GM19023 (cell line): Measurements from ENCODE around the gene BCL2L12.

Experiments
- ATAC-seq: cut with Tn5 transposase; IDR thresholded peaks from one replicate; pipeline ENCODE4 v1.9.1; 2021; ENCODE audit warnings: mild to moderate bottlenecking, moderate library complexity; ENCODE audit not compliant: unreplicated experiment

Gene BCL2L12

GRCh38 chr19:49641688-49642491 is 23.8 kb upstream of the BCL2L12 start, which contains the start of gene SCAF1:
TSS of gene SCAF1 (plus strand) at chr19:49642209. CDS start at chr19:49645027, 2,818 bp downstream.
- peak; percentile 52 for ATAC-seq

- no peak for ATAC-seq
These were observed 23.2 kb upstream of the BCL2L12 start for GRCh38 chr19:49642492-49643035.

- no peak for ATAC-seq
These were observed 22.3 kb upstream of the BCL2L12 start for GRCh38 chr19:49643466-49643865.

- no peak for ATAC-seq
These were observed 20.1 kb upstream of the BCL2L12 start for GRCh38 chr19:49645592-49645991.

GRCh38 chr19:49645995-49646394 is 19.7 kb upstream of the BCL2L12 start:
- no peak for ATAC-seq

- ATAC-seq, result no peak
These were observed 19.1 kb upstream of the BCL2L12 start for GRCh38 chr19:49646586-49646985.

- ATAC-seq, result no peak
These were observed 14.5 kb upstream of the BCL2L12 start for GRCh38 chr19:49651029-49651819.

- no peak for ATAC-seq
These were observed 13.7 kb upstream of the BCL2L12 start for GRCh38 chr19:49651820-49652550.

GRCh38 chr19:49652551-49653465 is 12.9 kb upstream of the BCL2L12 start:
- no peak for ATAC-seq

GRCh38 chr19:49653466-49653806 is 12.3 kb upstream of the BCL2L12 start:
- no peak for ATAC-seq

- ATAC-seq, result no peak
These were observed 11.2 kb upstream of the BCL2L12 start for GRCh38 chr19:49654581-49654980.

GRCh38 chr19:49655570-49656455 is 9.9 kb upstream of the BCL2L12 start:
- ATAC-seq, result no peak

GRCh38 chr19:49656456-49657109 is 9.2 kb upstream of the BCL2L12 start:
- no peak for ATAC-seq

GRCh38 chr19:49657493-49658138 is 8.1 kb upstream of the BCL2L12 start:
- no peak for ATAC-seq

GRCh38 chr19:49658139-49658517 is 7.6 kb upstream of the BCL2L12 start:
- no peak for ATAC-seq

GRCh38 chr19:49658566-49659442 is 6.9 kb upstream of the BCL2L12 start:
- no peak for ATAC-seq

GRCh38 chr19:49660338-49660961 is 5.3 kb upstream of the BCL2L12 start:
- no peak for ATAC-seq
